ENCODE measurements around the gene SLC66A1.

The SLC66A1 gene

DNA sequence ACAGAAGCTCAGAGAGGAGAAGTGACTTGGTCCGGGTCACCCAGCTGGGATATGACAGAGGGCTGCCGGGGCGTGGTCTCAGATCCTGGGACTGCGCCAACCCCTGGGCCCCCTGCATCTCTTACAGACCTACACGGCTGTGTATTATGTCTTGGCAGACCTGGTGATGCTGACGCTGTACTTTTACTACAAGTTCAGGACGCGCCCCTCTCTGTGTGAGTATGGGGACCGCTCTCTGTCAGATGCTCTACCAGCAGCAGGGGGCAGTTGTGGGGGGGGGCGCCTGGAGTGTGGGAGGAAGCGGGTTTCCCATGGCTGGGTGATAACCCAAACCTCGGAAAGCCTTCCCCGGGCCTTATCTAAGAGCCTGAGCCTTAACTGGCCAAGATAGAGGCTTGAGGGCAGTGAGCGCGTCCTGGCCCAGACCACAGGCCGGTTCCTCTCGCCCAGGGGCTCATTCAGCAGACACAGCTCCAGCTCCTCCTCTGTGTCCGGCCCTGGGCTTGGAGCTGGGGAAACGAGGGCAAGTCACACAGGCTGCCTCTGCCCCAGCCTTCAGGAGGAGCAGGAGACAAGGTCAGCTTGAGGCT, 13.3 kb downstream of the SLC66A1 start:
- ATAC-seq (no peak), DNase-seq (no peak)

GRCh38 chr1:19325958-19326747, 14.0 kb downstream of the SLC66A1 start:
- no peak for ATAC-seq
- no peak for DNase-seq

DNA sequence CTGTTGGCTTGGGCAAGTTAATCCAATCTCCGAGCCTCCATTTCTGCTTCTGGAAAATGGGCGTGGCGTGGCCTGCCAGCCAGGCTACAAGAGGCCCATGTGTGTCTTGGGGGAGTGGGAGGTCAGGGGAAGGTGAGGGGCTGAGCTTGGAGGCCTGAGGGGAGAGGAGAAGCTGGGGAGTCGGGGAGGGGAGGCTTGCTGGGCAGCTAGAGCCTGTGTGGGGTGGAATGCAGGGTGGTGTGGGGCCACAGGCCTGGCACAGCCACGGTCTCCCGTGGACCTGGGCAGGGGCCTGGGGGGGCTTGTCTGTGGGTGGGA, 14.6 kb downstream of the SLC66A1 start:
- no peak for ATAC-seq
- no peak for DNase-seq

DNA sequence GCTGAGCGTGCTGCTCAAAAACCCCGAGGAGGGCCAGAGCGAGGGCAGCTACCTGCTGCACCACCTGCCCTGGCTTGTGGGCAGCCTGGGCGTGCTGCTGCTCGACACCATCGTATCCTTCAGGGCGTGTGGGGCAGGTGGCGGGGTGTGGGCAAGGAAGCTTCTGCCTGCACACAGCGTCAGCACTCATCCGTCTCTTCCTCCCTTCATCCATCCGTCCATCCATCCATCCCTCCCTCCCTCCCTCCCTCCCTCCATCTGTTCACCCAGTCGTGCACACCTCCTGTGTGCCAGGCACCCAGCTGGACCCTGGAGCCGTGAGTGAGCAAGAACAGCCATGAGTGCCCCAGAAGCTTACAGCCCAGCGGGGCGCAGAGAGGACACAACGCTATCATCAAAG, 15.2 kb downstream of the SLC66A1 start:
- no peak for DNase-seq
- no peak for ATAC-seq

DNA sequence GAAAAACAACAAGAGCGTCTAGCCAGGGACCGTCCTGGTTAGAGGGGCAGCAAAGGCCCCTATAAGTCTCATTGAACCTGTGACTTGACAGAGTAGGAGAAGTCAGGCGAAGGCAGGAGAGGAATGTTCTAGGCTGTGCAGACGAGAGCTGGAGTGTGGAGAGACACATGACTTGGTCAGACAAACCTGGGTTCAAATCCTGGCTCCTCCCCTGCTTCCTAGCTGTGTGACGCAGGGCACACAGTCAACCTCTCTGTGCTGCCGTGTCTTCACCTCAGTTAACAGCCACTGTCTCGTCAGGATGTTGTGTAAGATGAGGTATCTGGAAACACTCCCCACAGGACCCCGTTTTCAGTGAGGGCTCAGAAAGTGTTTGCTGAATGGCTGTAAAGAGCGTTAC, 15.6 kb downstream of the SLC66A1 start:
- no peak for DNase-seq
- ATAC-seq = no peak

DNA sequence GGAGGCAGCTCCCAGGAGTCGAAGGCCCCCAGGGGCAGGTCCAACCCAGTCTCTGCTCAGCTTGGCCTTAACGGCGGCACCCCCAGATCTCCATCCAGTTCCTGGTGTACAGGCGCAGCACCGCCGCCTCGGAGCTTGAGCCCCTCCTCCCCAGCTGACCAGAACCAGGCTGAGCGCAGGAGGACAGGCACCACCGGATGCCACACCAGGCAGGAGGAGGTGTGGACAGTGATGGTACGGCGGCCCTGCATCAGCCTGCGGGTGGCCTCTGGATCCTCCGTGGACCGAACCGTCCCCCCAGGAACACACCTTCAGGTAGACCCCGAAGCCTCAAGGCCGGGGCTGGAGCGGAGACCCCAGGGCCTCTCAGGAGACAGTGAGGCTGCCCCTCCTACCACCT, 16.4 kb downstream of the SLC66A1 start:
- DNase-seq = no peak
- no peak for ATAC-seq

GRCh38 chr1:19329188-19329587, 17.1 kb downstream of the SLC66A1 start:
- DNase-seq (no peak), ATAC-seq (no peak)

DNA sequence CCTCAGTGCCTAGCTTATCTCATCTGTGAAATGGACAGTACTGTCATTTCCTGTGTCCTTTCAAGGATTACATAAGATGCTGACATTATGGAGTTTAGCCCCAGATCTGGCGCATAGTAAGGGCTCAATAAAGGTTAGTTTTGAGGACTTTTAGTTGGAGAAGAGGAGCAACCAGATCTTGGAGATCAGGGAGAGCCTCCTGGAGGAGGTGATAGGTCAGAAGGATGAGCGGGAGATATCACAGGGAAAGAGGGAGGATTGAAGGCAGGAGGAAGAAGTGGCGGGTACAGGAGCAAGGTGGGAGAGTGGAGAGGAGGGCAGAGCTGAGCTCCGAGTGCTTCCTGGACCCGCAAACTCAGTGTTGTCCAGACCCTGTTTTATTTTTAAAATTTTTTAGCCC, 17.5 kb downstream of the SLC66A1 start:
- no peak for DNase-seq
- ATAC-seq = no peak

DNA sequence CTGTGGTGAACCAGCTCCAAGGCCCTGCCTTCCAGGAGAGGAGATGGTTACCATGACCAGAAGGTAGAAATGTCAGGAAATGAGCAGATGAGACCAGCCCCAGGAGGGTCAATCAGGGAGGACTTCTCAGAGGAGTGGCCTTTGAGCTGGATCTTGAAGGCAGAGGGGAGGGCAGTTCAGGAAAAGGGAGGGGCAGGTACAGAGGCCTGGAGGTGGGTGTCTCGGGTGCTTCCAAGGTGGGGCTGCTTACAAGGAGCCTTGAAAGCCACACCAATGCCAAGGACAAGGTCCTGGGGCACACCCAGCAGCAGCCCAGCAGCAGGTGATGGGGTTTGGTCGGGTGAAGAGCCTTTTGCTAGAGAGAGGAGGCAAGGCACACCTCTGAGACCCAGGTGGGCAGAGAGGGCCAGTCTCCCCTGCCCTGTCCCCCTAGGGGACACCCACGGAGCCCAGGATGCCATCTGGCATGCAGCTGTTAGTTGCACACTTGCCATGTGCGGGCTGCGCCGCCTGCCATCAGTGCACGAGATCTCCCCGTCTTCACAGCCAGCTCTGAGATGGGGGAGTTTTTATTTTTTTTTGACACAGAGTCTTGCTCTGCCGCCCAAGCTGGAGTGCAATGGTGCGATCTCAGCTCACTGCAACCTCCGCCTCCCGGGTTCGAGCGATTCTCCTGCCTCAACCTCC, 18.5 kb downstream of the SLC66A1 start:
- no peak for DNase-seq
- ATAC-seq = no peak

- DNase-seq (no peak), ATAC-seq (no peak)
Observed at GRCh38 chr1:19331262-19331878, 19.2 kb downstream of the SLC66A1 start.

- ATAC-seq (no peak), DNase-seq (no peak)
Observed at GRCh38 chr1:19332832-19333231, 20.7 kb downstream of the SLC66A1 start.

GRCh38 chr1:19333587-19334354, 21.6 kb downstream of the SLC66A1 start:
- ATAC-seq = peak; percentile 44

GRCh38 chr1:19336543-19336942, 24.4 kb downstream of the SLC66A1 start:
- ATAC-seq (peak; percentile 96), DNase-seq (peak; percentile 69)

More at GRCh38 chr1:19333587-19334354, 21.6 kb downstream of the SLC66A1 start:
- no peak for DNase-seq

DNA sequence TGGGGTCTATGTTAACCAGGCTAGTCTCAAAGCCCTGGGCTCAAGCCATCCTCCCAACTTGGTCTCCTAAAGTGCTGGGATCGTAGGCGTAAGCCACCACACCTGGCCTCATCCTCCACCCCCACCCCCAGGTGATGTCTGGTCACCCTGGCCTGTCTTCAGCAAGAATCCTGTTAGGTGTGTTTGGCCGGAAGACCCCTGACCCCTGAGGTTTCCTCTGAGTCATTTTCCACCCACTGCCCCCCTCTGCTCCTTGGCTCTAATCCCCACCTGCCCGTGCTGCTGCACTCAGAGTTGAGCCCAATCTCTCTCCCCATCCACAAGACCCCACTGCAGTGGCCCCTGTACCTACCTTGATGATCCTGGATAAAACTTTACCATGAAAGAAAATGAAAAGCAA, 25.2 kb downstream of the SLC66A1 start:
- ATAC-seq (no peak), DNase-seq (no peak)

- ATAC-seq (no peak), DNase-seq (no peak)
Observed at GRCh38 chr1:19338323-19338762, 26.2 kb downstream of the SLC66A1 start.

GRCh38 chr1:19339214-19339861, 27.2 kb downstream of the SLC66A1 start:
- DNase-seq = no peak

DNA sequence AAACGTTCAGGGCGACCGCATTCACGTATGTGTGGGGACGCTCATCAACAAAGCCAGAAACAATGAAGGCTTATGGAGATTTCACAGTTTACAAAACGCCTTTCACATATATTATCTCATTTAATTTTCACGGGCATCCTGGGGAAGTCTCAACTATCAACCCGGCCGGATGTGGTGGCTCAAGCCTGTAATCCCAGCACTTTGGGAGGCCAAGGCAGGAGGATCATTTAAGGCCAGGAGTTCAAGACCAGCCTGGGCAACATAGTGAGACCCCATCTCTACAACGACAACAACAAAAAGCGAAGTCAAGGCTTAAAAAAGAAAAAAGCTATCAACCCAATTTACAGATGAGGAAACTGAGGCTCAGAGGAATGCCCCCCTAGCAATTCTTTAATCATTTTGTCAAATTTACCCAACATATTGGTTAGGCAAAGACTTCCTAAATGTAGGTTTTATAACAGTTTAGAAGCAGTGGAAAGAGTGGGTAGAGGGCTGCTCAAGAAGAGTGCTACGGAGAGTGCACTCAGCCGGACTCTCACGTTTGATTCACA, 28.3 kb downstream of the SLC66A1 start:
- ATAC-seq (no peak), DNase-seq (no peak)

More at GRCh38 chr1:19339214-19339861, 27.2 kb downstream of the SLC66A1 start:
- no peak for ATAC-seq

GRCh38 chr1:19341201-19342061, 29.3 kb downstream of the SLC66A1 start:
- peak; percentile 85 for DNase-seq
- ATAC-seq = peak; percentile 48

DNA sequence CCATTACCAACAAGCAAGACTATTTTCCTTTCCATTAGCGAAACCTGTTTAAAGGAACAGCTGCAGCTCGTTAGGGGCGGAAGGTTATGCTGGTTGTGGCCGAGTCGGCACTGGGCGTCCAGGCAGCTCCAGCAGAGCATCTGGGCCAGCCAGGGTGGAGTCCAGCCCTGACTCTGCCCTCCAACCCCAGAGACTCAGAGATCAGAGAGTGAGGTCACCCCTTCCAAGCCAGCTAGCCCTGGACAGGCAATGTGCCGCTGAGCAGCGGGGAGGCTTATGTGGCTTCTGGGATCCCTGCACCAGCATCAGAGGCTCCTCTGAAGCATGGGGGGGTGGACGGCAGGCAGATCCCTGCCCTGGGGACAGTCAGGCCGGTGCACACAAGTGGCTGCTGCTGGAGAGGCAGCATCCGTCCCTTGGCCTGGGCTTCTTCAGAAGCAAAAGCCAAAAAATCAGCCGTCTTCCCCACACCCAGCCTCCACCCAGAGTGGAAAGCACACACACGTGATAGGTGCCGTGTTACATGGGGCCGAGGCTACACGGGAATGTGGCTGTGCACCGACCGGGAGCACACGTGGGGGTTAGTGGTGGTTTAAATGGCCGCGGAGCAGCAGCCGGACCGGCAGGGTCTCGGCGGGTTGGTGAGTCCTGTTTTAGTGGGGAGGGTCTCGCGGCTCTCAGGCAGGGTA, 30.1 kb downstream of the SLC66A1 start:
- DNase-seq = no peak
- ATAC-seq = no peak

Data from stimulated activated naive CD8-positive, alpha-beta T cell treated with anti-CD3 and anti-CD28 coated beads, Interleukin-15, Interleukin-2, amounts not matched to agents 100 U/mL and 50 U/mL, for 24 hours (primary cell).